Activated naive CD4-positive, alpha-beta T cell treated with anti-CD3 and anti-CD28 coated beads, Interleukin-2, amount 50 U/mL, for 24 hours (primary cell): Measurements from ENCODE around the gene RAB19.
A peak's percentile ranks its signal among the peaks of the same experiment; 100 is the strongest.

Experiments used
- H3K27ac Mint-ChIP-seq: one replicate; pipeline ENCODE4 v1.8.0; 2021; ENCODE audit warnings: mild to moderate bottlenecking, mixed read lengths
- H3K27me3 Mint-ChIP-seq: one replicate; pipeline ENCODE4 v1.8.0; 2021; ENCODE audit warnings: mixed read lengths
- H3K36me3 Mint-ChIP-seq: one replicate; pipeline ENCODE4 v1.8.0; 2021; ENCODE audit warnings: mixed read lengths
- H3K4me1 Mint-ChIP-seq: one replicate; pipeline ENCODE4 v1.8.0; 2021; ENCODE audit warnings: mixed read lengths
- H3K4me3 Mint-ChIP-seq: one replicate; pipeline ENCODE4 v1.8.0; 2021; ENCODE audit warnings: mild to moderate bottlenecking, mixed read lengths
- H3K9me3 Mint-ChIP-seq: one replicate; pipeline ENCODE4 v1.8.0; 2021; ENCODE audit warnings: mixed read lengths

The RAB19 gene

GRCh38 chr7:140458201-140458600 is 54.3 kb downstream of the RAB19 start:
- Mint-ChIP-seq H3K36me3 (peaks cover 11% of the 10 kb centered on the region), H3K27me3 (no peaks in the 10 kb centered on the region), H3K4me3 (no peak overlapping the region), H3K27ac (no peak overlapping the region), H3K4me1 (peaks cover 21% of the 10 kb centered on the region), H3K9me3 (no peaks in the 10 kb centered on the region)

- no peak overlapping the region for H3K27ac Mint-ChIP-seq
- no peaks in the 10 kb centered on the region for H3K27me3 Mint-ChIP-seq
- no peak overlapping the region for H3K4me3 Mint-ChIP-seq
- H3K36me3 Mint-ChIP-seq = peaks cover 9% of the 10 kb centered on the region
- H3K9me3 Mint-ChIP-seq = no peaks in the 10 kb centered on the region
- peaks cover 23% of the 10 kb centered on the region for H3K4me1 Mint-ChIP-seq
Observed at GRCh38 chr7:140458916-140459315, 55.1 kb downstream of the RAB19 start.

DNA sequence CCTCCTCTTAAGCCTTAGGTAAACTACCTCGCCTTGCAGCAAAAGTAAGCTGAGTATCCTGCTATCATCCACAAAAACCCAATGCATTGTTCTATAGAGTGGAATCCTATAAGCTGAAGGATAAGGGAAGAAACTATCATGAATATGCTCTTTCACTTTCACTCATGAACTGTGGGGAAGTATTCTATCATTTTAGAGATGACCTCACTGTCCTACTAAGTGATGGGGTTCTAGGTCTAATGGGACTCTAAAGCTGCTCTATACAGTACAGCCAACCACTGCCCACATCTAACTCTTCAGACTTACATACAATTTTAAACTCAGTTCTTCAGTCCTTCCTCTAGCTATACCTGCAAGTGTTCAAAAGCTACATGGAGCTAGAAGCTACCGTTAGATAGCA is 59.3 kb downstream of the RAB19 start:
- no peaks in the 10 kb centered on the region for H3K27me3 Mint-ChIP-seq
- H3K4me1 Mint-ChIP-seq = peaks cover 23% of the 10 kb centered on the region
- no peak overlapping the region for H3K27ac Mint-ChIP-seq
- H3K9me3 Mint-ChIP-seq = no peaks in the 10 kb centered on the region
- H3K36me3 Mint-ChIP-seq = peaks cover 6% of the 10 kb centered on the region
- no peak overlapping the region for H3K4me3 Mint-ChIP-seq

- H3K27me3 Mint-ChIP-seq = no peaks in the 10 kb centered on the region
- peak overlapping the region; percentile 86 for H3K27ac Mint-ChIP-seq
- peaks cover 44% of the 10 kb centered on the region for H3K4me1 Mint-ChIP-seq
- peaks cover 1% of the 10 kb centered on the region for H3K36me3 Mint-ChIP-seq
- H3K9me3 Mint-ChIP-seq = no peaks in the 10 kb centered on the region
- peak overlapping the region; percentile 76 for H3K4me3 Mint-ChIP-seq
Observed at GRCh38 chr7:140475747-140476333, 72.0 kb downstream of the RAB19 start.

DNA sequence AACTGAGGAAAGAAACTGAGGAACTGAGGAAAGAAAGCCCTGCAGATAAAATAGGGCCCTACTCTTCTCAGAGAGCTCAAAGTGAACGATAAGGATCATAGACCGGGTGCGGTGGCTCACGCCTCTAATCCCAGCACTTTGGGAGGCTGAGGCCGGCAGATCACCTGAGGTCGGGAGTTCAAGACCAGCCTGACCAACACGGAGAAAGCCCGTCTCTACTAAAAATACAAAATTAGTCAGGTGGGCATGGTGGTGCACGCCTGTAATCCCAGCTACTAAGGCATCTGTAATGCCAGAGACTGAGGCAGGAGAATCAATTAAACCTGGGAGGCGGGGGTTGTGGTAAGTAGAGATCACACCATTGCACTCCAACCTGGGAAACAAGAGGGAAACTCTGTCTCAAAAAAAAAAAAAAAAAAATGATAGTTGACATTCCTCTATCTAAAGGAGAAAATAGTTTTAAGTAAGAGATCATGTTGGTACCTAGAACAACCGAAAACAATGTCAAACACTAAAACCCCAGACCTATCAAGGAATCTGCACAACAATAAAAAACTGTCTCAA is 72.9 kb downstream of the RAB19 start:
- no peaks in the 10 kb centered on the region for H3K27me3 Mint-ChIP-seq
- H3K4me3 Mint-ChIP-seq = peak overlapping the region; percentile 96
- no peaks in the 10 kb centered on the region for H3K36me3 Mint-ChIP-seq
- peak overlapping the region; percentile 81 for H3K27ac Mint-ChIP-seq
- no peaks in the 10 kb centered on the region for H3K9me3 Mint-ChIP-seq
- H3K4me1 Mint-ChIP-seq = peaks cover 41% of the 10 kb centered on the region
